ENCODE measurements around the gene TAOK1. TPM values are rescaled to one million over a fixed set of nuclear protein-coding genes. Genes with fewer than 3 reads are reported as not detected.

TAOK1 gene
- total and polyA plus RNA-seq, 12 donors = 6.4 to 66.3 (median 46.6) TPM

GRCh38 chr17:29581583-29582253 is 191.6 kb downstream of the TAOK1 start:
- TF ChIP-seq CTCF (IDR thresholded peaks at IDR 0.05) (no peak), POLR2A (IDR thresholded peaks at IDR 0.05) (no peak)
- peaks cover 0 to 35% of the 10 kb centered on the region in 2 donors for H3K36me3 ChIP-seq (replicated peaks in 1 of 2)
- no peaks in the 10 kb centered on the region for H3K9me3 ChIP-seq (replicated peaks in 1 of 3)
- H3K27ac ChIP-seq = no peak overlapping the region
- intact Hi-C loops (cut with DNase I) = loop anchor here in 1 of 2 donors (5.0 kb wide), 1 partner anchor 36 kb away; no protein-coding TSS in a partner anchor
- no peaks in the 10 kb centered on the region for H3K27me3 ChIP-seq
- 88 to 93% (median 89%) methylated on average over 3 to 20 of the region's 20 CpGs for WGBS, 4 donors
- DNase-seq = peak in 3 of 7 donors; percentile 14 to 23 (median 20)
- H3K4me3 ChIP-seq = no peak overlapping the region
- H3K4me1 ChIP-seq (replicated peaks in 1 of 2) = no peaks in the 10 kb centered on the region

GRCh38 chr17:29582254-29582765 is 192.1 kb downstream of the TAOK1 start:
- H3K27ac ChIP-seq = no peak overlapping the region
- peaks cover 0 to 30% of the 10 kb centered on the region in 2 donors for H3K36me3 ChIP-seq (replicated peaks in 1 of 2)
- H3K9me3 ChIP-seq (replicated peaks in 1 of 3) = no peaks in the 10 kb centered on the region
- no peak for DNase-seq
- H3K27me3 ChIP-seq = no peaks in the 10 kb centered on the region
- intact Hi-C loops (cut with DNase I) = loop anchor here in 1 of 2 donors (5.0 kb wide), 1 partner anchor 35 kb away; no protein-coding TSS in a partner anchor
- no peak overlapping the region for H3K4me3 ChIP-seq
- peaks cover 0 to 4% of the 10 kb centered on the region in 2 donors for H3K4me1 ChIP-seq (replicated peaks in 1 of 2)
- TF ChIP-seq CTCF (IDR thresholded peaks at IDR 0.05) (no peak), POLR2A (IDR thresholded peaks at IDR 0.05) (no peak)
- WGBS, 4 donors = 85 to 89% (median 88%) methylated on average over 9 to 10 of the region's 10 CpGs

- H3K4me3 ChIP-seq = no peak overlapping the region
- no peak for TF ChIP-seq POLR2A (IDR thresholded peaks at IDR 0.05)
- H3K36me3 ChIP-seq (replicated peaks in 1 of 2) = peaks cover 0 to 26% of the 10 kb centered on the region in 2 donors
- no peaks in the 10 kb centered on the region for H3K27me3 ChIP-seq
- DNase-seq = peak in 2 of 7 donors; percentile 17 to 18
- no peaks in the 10 kb centered on the region for H3K9me3 ChIP-seq (replicated peaks in 1 of 3)
- no peak overlapping the region for H3K27ac ChIP-seq
- 91 to 100% (median 97%) methylated on average over 6 to 13 of the region's 13 CpGs for WGBS, 4 donors
- peaks cover 0 to 9% of the 10 kb centered on the region in 2 donors for H3K4me1 ChIP-seq (replicated peaks in 1 of 2)
- intact Hi-C loops (cut with DNase I) = loop anchor here in 1 of 2 donors (5.0 kb wide), 1 partner anchor 35 kb away; no protein-coding TSS in a partner anchor
These were observed 192.6 kb downstream of the TAOK1 start for GRCh38 chr17:29582772-29583171.

GRCh38 chr17:29583324-29584248 is 193.4 kb downstream of the TAOK1 start:
- peak in 3 of 7 donors; percentile 14 to 28 (median 21) for DNase-seq
- peaks cover 8 to 17% of the 10 kb centered on the region in 2 donors for H3K4me1 ChIP-seq (replicated peaks in 1 of 2)
- intact Hi-C loops (cut with DNase I) = loop anchor here in 1 of 2 donors (5.0 kb wide), 1 partner anchor 34 kb away; no protein-coding TSS in a partner anchor
- H3K27me3 ChIP-seq = no peaks in the 10 kb centered on the region
- H3K36me3 ChIP-seq (replicated peaks in 1 of 2) = peaks cover 0 to 20% of the 10 kb centered on the region in 2 donors
- 79 to 92% (median 90%) methylated on average over 7 to 16 of the region's 16 CpGs for WGBS, 4 donors
- H3K9me3 ChIP-seq (replicated peaks in 1 of 3) = no peaks in the 10 kb centered on the region
- no peak overlapping the region for H3K4me3 ChIP-seq
- no peak overlapping the region for H3K27ac ChIP-seq
- TF ChIP-seq POLR2A (IDR thresholded peaks at IDR 0.05) (no peak), CTCF (IDR thresholded peaks at IDR 0.05) (no peak)

All from adrenal gland (tissue), 12 donors.